HepG2 (cell line): ENCODE data around the gene BPIFA1. TPM values are rescaled to one million over a fixed set of nuclear protein-coding genes. Genes with fewer than 3 reads are reported as not detected.

Experiments used
- ARHGAP35 ChIP-seq: sonication (generic); formaldehyde crosslinking; IDR thresholded peaks from 2 replicates; pipeline ENCODE4 v1.9.0; 2022; ENCODE audit warnings: mild to moderate bottlenecking, inconsistent platforms, moderate library complexity, missing genetic modification reagents, borderline replicate concordance
- ETV5 ChIP-seq: IDR thresholded peaks from 2 replicates; pipeline ENCODE4 v1.6.1; 2018; ENCODE audit warnings: missing biosample characterization, missing genetic modification reagents, inconsistent platforms, borderline replicate concordance
- JDP2 ChIP-seq: sonication (generic); formaldehyde crosslinking; IDR thresholded peaks from 2 replicates; pipeline ENCODE4 v1.8.1; 2022; ENCODE audit warnings: missing genetic modification reagents, borderline replicate concordance
- KAT7 ChIP-seq: IDR thresholded peaks from 2 replicates; pipeline ENCODE4 v1.6.1; 2018; ENCODE audit warnings: borderline replicate concordance, missing compliant biosample characterization
- KDM3A ChIP-seq: IDR thresholded peaks from 2 replicates; pipeline ENCODE4 v1.6.1; 2018; ENCODE audit warnings: low read depth, missing compliant biosample characterization
- NAIF1 ChIP-seq: sonication (generic); formaldehyde crosslinking; IDR thresholded peaks from 2 replicates; pipeline ENCODE4 v1.5.0; 2020; ENCODE audit warnings: mild to moderate bottlenecking, missing genetic modification reagents, borderline replicate concordance
- PITX1 ChIP-seq: sonication (generic); formaldehyde crosslinking; IDR thresholded peaks from 2 replicates; pipeline ENCODE4 v1.5.1; 2020; ENCODE audit warnings: mild to moderate bottlenecking, missing genetic modification reagents
- PRPF4 ChIP-seq: fragments of 200-400 bp; formaldehyde crosslinking; IDR thresholded peaks from 2 replicates; pipeline ENCODE4 v1.6.1; 2016; ENCODE audit warnings: low read length, low read depth; ENCODE audit not compliant: poor library complexity, severe bottlenecking
- RARA ChIP-seq: IDR thresholded peaks from 2 replicates; pipeline ENCODE4 v1.6.1; 2016; ENCODE audit warnings: missing genetic modification reagents, missing compliant biosample characterization
- RFX1 ChIP-seq: fragments of 450-650 bp; IDR thresholded peaks from 2 replicates; pipeline ENCODE4 v1.6.1; 2017
- SMARCC2 ChIP-seq: fragments of 450-650 bp; IDR thresholded peaks from 2 replicates; pipeline ENCODE4 v1.6.1; 2017; ENCODE audit warnings: antibody characterized with exemption, mild to moderate bottlenecking
- SP1 ChIP-seq, 2 experiments: fragments of 450-650 bp in 1 of 2; sonication (generic) in 1 of 2; formaldehyde crosslinking in 1 of 2; IDR thresholded peaks; 2 replicates each; pipeline versions ENCODE4 v1.4.0 to v1.6.1; 2016 to 2020; ENCODE audit warnings: missing genetic modification reagents in 1 of 2
- SYNCRIP ChIP-seq: fragments of 200-400 bp; formaldehyde crosslinking; IDR thresholded peaks from 2 replicates; pipeline ENCODE4 v1.6.1; 2018; ENCODE audit warnings: mild to moderate bottlenecking, low read depth, low read length; ENCODE audit not compliant: insufficient read depth
- XBP1 ChIP-seq: sonication (generic); formaldehyde crosslinking; IDR thresholded peaks from 2 replicates; pipeline ENCODE4 v1.5.0; 2020; ENCODE audit warnings: missing genetic modification reagents
- ZMYM3 ChIP-seq: sonication (generic); formaldehyde crosslinking; IDR thresholded peaks from 2 replicates; pipeline ENCODE4 v1.5.1; 2020; ENCODE audit warnings: mild to moderate bottlenecking, missing genetic modification reagents
- ZNF136 ChIP-seq: sonication (generic); formaldehyde crosslinking; IDR thresholded peaks from 2 replicates; pipeline ENCODE4 v1.8.1; 2022; ENCODE audit warnings: low read depth, mild to moderate bottlenecking, moderate library complexity, missing genetic modification reagents
- ZNF143 ChIP-seq: sonication (generic); formaldehyde crosslinking; IDR thresholded peaks from 2 replicates; pipeline ENCODE4 v1.4.0; 2020; ENCODE audit warnings: missing genetic modification reagents
- ZNF207 ChIP-seq: fragments of 450-650 bp; IDR thresholded peaks from 2 replicates; pipeline ENCODE4 v1.6.1; 2016; ENCODE audit warnings: antibody characterized with exemption, borderline replicate concordance
- ZNF292 ChIP-seq: sonication (generic); formaldehyde crosslinking; IDR thresholded peaks from 2 replicates; pipeline ENCODE4 v1.8.1; 2022; ENCODE audit warnings: mild to moderate bottlenecking, low read depth, missing genetic modification reagents, borderline replicate concordance
- ZNF430 ChIP-seq: sonication (generic); formaldehyde crosslinking; IDR thresholded peaks from 2 replicates; pipeline ENCODE4 v1.9.0; 2021; ENCODE audit warnings: mild to moderate bottlenecking, missing genetic modification reagents
- ZNF598 ChIP-seq: sonication (generic); formaldehyde crosslinking; IDR thresholded peaks from 2 replicates; pipeline ENCODE4 v1.5.1; 2020; ENCODE audit warnings: mild to moderate bottlenecking, missing genetic modification reagents, borderline replicate concordance
- polyA plus RNA-seq, 8 experiments: library from polyadenylated mRNA; depleted of rRNA in 3 of 8; stranded (reverse) in 7 of 8; unstranded in 1 of 8; fragments of >200 nt; fragmentation: Illumina TruSeq in 4 of 8; extraction: Trizol in 4 of 8; gene quantifications; 2 replicates each; pipeline versions ENCODE4 v1.2.1 to v1.2.3, GENCODE V29; 2011 to 2016; ENCODE audit warnings: low read depth in 4 of 8, missing spikeins in 1 of 8, mixed read lengths in 1 of 8; ENCODE audit not compliant: insufficient read depth in 1 of 8
- total RNA-seq, 5 experiments: library from RNA; depleted of rRNA; stranded (reverse); fragments of >200 nt; fragmentation: Illumina TruSeq; extraction: Trizol; gene quantifications; 2 replicates each; pipeline ENCODE4 v1.2.3, GENCODE V29; 2016; ENCODE audit warnings: low read depth in 1 of 5
- TF ChIP-seq, protein P1 (sequence below): sonication (generic); formaldehyde crosslinking; IDR thresholded peaks from 2 replicates; pipeline ENCODE4 v1.8.0; 2023; ENCODE audit warnings: mild to moderate bottlenecking, missing genetic modification reagents
- TF ChIP-seq, protein P2 (sequence below), 2 experiments: fragments of 450-650 bp in 1 of 2; sonication (generic) in 1 of 2; formaldehyde crosslinking; IDR thresholded peaks; 2 replicates each; pipeline versions ENCODE4 v1.5.0 to v1.8.0; 2020 to 2022; ENCODE audit warnings: mild to moderate bottlenecking in 1 of 2, missing genetic modification reagents in 1 of 2
- TF ChIP-seq, protein P3 (sequence below): sonication (generic); formaldehyde crosslinking; IDR thresholded peaks from 2 replicates; pipeline ENCODE4 v1.5.0; 2020; ENCODE audit warnings: missing genetic modification reagents
- TF ChIP-seq, protein P4 (sequence below): sonication (generic); formaldehyde crosslinking; IDR thresholded peaks from 2 replicates; pipeline ENCODE4 v1.9.0; 2021; ENCODE audit warnings: missing genetic modification reagents, borderline replicate concordance

BPIFA1 gene
- total and polyA plus RNA-seq, 2 of the 13 experiments (the other 11 are each of a cell fraction or from before 2014, with no cell fraction given) = not detected

DNA sequence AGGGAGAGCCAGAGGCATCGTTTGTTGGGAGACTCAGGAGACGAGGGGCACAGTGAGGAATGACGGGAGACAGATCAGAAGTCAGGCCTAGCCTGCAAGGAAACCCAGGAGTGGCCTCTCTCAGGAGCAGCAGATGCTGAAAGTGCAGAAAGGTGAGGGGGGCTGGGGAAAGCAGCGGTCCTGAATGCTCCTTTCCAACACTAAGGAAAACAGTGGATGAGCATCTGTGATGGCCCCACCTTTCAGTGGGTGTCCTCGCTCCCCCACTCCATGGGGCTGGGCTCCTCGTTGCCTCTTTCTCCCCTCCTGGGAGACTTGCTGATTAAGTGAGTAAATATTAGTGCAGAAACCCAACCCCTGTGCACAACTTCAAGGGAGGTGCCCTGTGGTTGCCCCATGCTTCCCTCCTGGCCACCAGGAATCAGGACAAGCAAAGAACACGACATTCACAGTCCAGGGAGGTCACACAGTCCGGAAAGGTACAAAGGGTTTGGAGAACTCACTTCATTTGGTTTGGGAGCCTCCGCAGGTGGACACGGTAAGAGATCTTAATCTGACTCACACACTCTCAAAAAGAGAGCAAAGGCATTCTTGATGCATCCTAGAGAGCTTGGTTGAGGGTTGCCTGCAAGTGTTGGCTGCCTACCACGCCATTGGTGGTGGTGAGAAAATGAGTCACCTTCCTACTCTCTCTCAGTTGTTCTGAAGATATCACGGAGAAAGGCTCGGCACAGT is 37.5 kb downstream of the BPIFA1 start (continued):
- TF ChIP-seq, protein P1, sequence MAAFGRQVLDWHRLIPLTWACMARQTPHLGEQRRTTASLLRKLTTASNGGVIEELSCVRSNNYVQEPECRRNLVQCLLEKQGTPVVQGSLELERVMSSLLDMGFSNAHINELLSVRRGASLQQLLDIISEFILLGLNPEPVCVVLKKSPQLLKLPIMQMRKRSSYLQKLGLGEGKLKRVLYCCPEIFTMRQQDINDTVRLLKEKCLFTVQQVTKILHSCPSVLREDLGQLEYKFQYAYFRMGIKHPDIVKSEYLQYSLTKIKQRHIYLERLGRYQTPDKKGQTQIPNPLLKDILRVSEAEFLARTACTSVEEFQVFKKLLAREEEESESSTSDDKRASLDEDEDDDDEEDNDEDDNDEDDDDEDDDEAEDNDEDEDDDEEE (CRISPR knock-in tag) = 0 out of 2 replicates have a peak, but pooled peaks have one; percentile 33
- TF ChIP-seq ETV5 (CRISPR knock-in tag) = no peak
- no peak for TF ChIP-seq SP1 (IDR thresholded peaks at IDR 0.05)
- no peak for TF ChIP-seq SP1 (CRISPR knock-in tag; IDR thresholded peaks at IDR 0.05)
- no peak for TF ChIP-seq RFX1
- TF ChIP-seq ARHGAP35 (CRISPR knock-in tag) = no peak
- TF ChIP-seq NAIF1 (CRISPR knock-in tag) = no peak
- no peak for TF ChIP-seq SMARCC2
- TF ChIP-seq ZMYM3 (CRISPR knock-in tag) = peak; percentile 56; the same call in 1 of the 2 replicates
- no peak for TF ChIP-seq SYNCRIP
- no peak for TF ChIP-seq ZNF430 (CRISPR knock-in tag)
- TF ChIP-seq PITX1 (CRISPR knock-in tag) = peak; percentile 17; the same call in 1 of the 2 replicates
- no peak for TF ChIP-seq KAT7 (CRISPR knock-in tag)
- no peak for TF ChIP-seq PRPF4
- TF ChIP-seq ZNF143 (CRISPR knock-in tag) = no peak
- TF ChIP-seq, protein P2, sequence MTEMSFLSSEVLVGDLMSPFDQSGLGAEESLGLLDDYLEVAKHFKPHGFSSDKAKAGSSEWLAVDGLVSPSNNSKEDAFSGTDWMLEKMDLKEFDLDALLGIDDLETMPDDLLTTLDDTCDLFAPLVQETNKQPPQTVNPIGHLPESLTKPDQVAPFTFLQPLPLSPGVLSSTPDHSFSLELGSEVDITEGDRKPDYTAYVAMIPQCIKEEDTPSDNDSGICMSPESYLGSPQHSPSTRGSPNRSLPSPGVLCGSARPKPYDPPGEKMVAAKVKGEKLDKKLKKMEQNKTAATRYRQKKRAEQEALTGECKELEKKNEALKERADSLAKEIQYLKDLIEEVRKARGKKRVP (CRISPR knock-in tag; IDR thresholded peaks at IDR 0.05) = no peak
- peak; percentile 56 for TF ChIP-seq RARA (CRISPR knock-in tag)
- TF ChIP-seq, protein P3, sequence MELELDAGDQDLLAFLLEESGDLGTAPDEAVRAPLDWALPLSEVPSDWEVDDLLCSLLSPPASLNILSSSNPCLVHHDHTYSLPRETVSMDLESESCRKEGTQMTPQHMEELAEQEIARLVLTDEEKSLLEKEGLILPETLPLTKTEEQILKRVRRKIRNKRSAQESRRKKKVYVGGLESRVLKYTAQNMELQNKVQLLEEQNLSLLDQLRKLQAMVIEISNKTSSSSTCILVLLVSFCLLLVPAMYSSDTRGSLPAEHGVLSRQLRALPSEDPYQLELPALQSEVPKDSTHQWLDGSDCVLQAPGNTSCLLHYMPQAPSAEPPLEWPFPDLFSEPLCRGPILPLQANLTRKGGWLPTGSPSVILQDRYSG = no peak
- TF ChIP-seq XBP1 (CRISPR knock-in tag) = no peak
- no peak for TF ChIP-seq JDP2
- 0 out of 2 replicates have a peak, but pooled peaks have one; percentile 65 for TF ChIP-seq ZNF292 (CRISPR knock-in tag)
- no peak for TF ChIP-seq KDM3A
- TF ChIP-seq, protein P4, sequence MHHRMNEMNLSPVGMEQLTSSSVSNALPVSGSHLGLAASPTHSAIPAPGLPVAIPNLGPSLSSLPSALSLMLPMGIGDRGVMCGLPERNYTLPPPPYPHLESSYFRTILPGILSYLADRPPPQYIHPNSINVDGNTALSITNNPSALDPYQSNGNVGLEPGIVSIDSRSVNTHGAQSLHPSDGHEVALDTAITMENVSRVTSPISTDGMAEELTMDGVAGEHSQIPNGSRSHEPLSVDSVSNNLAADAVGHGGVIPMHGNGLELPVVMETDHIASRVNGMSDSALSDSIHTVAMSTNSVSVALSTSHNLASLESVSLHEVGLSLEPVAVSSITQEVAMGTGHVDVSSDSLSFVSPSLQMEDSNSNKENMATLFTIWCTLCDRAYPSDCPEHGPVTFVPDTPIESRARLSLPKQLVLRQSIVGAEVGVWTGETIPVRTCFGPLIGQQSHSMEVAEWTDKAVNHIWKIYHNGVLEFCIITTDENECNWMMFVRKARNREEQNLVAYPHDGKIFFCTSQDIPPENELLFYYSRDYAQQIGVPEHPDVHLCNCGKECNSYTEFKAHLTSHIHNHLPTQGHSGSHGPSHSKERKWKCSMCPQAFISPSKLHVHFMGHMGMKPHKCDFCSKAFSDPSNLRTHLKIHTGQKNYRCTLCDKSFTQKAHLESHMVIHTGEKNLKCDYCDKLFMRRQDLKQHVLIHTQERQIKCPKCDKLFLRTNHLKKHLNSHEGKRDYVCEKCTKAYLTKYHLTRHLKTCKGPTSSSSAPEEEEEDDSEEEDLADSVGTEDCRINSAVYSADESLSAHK (CRISPR knock-in tag) = no peak
- no peak for TF ChIP-seq ZNF136 (CRISPR knock-in tag)
- no peak for TF ChIP-seq ZNF207
- TF ChIP-seq ZNF598 (CRISPR knock-in tag) = no peak
